Activated naive CD8-positive, alpha-beta T cell treated with anti-CD3 and anti-CD28 coated beads, Interleukin-2, amount 50 U/mL, for 16 hours (primary cell): Measurements from ENCODE around the gene VIT.
"Not testable (repeated sequence)": the region's sequence is repeated elsewhere in the genome, so short reads cannot be mapped to it uniquely, and the experiment has no call there.

Experiments used
- DNase-seq: peaks from one replicate; pipeline ENCODE4 v3.0.0-alpha.2; 2020; ENCODE audit warnings: low read depth, low spot score

The VIT gene

GRCh38 chr2:36677996-36678605 lies 18.4 kb upstream of the VIT start:
- DNase-seq: no peak

DNA sequence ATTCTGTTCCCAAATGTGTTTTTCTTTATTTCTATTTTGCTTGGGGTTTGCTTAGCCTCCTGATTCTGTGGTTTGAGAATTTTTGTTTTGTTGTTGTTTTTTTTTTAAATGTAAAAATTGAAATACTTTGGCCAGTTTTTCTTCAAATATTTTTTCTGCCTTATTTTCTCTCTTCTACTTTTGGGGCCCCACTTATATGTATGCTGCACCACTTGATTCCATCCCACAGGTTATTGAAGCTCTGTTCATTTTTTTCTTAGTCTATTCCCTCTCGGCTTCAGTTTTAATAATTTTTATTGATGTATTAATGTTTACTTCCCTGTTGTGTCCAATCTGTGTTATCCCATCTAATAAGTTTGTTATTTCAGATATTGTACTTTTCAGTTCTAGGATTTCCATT lies 17.7 kb upstream of the VIT start:
- DNase-seq: no peak

- no peak for DNase-seq
These were observed 16.5 kb upstream of the VIT start for GRCh38 chr2:36680012-36680411.

- DNase-seq: no peak
These were observed 13.9 kb upstream of the VIT start for GRCh38 chr2:36682562-36682961.

- no peak for DNase-seq
These were observed 13.5 kb upstream of the VIT start for GRCh38 chr2:36683002-36683401.

DNA sequence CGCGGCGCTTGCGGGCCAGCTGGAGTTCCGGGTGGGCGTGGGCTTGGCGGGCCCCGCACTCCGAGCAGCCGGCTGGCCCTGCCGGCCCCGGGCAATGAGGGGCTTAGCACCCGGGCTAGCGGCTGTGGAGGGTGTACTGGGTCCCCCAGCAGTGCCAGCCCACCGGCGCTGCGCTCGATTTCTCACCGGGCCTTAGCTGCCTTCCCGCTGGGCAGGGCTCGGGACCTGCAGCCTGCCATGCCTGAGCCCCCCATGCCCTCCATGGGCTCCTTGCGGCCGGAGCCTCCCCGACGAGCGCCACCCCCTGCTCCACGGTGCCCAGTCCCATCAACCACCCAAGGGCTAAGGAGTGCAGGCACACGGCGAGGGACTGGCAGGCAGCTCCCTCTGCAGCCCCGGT lies 8.2 kb upstream of the VIT start:
- not testable (repeated sequence) for DNase-seq

- DNase-seq: not testable (repeated sequence)
These were observed 7.5 kb upstream of the VIT start for GRCh38 chr2:36689013-36689412.

GRCh38 chr2:36692121-36692520 lies 4.4 kb upstream of the VIT start:
- no peak for DNase-seq

- no peak for DNase-seq
These were observed 2.7 kb upstream of the VIT start for GRCh38 chr2:36693825-36694224.

- DNase-seq: no peak
These were observed 626 bp upstream of the VIT start for GRCh38 chr2:36695746-36696415.

DNA sequence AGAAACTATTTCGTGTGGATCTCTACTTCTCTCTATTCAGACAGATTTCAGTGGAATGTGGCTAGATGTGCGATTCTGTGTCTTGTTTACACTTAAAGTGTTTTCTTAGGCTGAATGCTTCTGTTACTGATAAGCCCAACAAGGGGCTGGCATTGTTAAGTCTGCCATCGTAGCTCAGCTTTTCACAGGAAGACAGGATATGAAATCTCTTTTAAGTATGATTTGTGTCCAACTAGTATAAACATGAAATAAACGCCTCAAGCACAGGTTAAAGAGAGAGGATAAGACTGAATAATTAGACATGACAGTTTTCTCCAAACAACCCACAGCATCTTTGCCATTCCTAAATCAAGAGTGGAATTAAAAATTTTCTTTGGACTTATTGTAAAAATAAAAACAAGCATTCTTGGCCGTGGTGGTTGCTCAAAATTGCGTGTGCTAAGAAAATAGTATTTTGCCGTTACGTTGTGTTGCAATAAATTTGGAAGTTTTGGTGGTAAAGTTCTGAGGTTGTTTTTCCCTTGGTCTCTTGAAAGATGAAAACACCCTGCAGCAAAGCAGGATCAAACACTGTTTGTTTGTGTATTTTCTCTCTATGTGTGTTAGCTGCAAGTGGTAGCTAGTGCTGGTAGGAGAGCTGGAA lies 1.0 kb downstream of the VIT start:
- no peak for DNase-seq

DNA sequence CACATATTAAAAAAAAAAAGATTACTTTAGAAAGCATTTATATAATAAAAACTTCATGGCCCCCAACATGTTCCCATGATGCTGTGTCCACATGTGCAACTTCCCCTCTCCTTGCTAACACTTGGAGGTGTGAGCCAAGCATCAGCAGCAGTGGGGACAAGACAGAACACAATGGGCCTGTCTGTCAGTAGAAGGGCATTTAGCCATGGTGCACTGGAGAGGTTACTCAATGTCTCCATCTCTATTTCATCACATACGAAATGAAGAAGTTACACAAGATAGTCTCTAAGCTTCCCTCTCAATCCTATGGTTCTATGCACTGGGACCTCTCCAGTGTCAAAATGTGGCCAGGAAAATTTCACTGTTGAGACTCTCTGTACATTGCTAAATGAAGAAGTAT lies 2.5 kb downstream of the VIT start:
- no peak for DNase-seq

DNA sequence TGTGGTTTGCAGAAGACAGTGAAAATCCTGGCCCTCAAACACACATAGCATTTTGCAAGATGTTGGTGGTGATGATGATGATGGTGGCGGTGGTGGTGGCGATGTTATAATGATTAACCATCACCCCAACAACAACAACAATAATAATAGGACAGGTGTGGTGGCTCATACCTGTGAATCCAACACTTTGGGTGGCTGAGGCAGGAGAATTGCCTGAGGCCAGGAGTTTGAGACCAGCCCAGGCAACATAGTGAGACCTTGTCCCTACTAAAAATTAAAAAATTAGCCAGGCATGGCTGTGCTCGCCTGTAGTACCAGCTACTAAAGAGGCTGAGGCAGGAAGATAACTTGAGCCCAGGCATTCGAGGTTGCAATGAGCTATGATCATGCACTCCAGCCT lies 3.8 kb downstream of the VIT start:
- no peak for DNase-seq

DNA sequence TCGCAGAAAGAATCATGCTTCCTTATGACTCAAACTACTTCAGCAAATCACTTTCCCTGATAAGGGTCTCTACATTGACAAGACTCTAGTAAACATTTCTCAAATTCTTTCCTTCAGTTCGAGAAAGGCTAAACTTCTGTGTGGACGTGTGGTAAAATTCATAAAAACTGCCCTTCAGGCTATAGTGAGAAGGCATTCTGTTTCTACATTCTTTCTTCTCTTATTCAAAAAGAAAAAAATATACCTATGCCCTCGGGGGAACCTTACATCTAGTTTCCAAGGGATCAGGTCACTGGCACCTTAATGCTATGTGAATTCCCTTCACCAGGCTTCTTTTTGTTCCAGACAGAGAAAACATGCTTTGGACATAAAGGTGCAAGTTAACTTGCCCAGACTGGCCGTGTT lies 4.9 kb downstream of the VIT start:
- no peak for DNase-seq

- DNase-seq: no peak
These were observed 5.4 kb downstream of the VIT start for GRCh38 chr2:36701918-36702317.

DNA sequence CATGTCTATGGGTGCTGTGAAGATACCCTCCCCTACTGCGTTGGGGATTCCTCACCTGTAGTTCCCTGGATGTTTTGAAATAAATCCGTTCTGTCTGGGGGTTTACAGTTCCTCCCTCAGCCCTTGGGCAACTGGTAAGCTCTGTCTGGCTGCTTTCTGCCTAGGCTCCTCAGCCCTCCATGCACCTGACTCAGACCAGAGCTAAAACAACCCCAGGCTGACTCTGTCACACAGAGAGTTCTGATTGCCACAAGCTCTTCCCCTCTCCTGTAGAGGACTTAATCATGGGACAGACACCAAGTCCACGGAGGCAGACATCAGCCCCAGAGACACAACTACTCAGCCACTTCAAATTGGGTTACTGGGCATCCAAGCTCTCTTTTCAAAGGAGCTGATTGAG lies 6.3 kb downstream of the VIT start:
- DNase-seq: no peak

DNA sequence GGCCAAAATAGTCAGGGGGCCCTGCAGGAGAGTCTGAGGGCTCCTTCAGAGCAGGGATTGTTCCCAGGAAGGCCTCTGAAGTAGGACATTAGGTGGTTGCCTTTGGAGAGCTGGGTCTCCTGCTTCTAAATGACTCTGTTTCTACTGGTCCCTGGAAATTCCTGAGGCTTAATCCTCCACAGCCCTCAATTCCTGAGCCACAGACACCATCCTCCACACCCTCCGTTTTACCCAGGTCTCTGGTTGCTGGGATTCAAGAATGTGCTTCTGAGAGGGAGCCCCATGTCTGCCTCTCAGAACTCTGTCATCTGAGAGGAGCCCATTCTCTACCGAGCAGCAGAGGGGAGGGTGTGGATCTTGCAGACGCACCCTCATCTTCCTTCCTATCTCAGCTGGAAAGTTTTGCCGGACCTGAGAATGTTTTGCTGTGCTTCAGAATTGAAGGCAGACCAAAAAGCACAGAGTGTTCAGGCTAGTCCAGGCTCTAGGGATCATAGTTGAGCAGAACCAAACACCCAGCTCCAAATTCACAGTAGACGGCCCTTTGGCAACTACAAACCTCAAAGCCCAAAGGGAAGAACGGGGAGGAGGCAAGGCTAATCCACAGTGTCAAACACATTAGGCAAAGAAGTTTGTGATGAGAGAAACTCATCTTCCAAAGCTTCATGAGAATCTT lies 8.1 kb downstream of the VIT start:
- no peak for DNase-seq

DNA sequence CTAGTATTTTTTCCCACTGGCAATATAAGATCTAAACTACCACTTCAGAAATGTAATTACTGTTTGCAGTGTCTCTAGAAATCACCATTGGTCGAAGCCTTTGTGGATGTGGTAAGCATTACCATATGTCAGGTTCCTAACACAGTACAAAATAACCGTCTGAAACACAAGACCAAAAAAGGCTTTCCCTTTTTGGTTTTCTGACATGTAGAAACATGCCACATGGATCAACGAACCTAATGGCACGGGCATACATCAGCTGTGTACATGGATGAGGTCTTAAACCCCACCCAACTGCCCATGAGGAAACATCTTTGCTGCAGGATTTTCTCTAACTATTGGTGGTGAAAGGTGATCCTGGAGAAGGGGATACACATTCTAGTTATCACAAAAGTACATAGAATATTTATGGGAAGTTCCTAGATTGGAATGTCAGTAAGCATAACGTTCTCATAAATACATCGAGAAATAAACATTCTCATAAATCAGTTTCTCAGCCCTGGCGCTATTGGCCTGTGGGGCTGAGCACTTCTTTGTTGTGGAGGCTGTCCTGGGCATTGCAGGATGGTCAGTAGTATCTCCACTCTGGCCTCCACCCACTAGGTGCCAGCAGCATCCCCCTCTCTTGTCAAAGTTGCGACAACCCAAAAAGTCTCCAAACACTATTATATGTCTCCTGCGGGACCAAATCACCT lies 9.0 kb downstream of the VIT start:
- no peak for DNase-seq

DNA sequence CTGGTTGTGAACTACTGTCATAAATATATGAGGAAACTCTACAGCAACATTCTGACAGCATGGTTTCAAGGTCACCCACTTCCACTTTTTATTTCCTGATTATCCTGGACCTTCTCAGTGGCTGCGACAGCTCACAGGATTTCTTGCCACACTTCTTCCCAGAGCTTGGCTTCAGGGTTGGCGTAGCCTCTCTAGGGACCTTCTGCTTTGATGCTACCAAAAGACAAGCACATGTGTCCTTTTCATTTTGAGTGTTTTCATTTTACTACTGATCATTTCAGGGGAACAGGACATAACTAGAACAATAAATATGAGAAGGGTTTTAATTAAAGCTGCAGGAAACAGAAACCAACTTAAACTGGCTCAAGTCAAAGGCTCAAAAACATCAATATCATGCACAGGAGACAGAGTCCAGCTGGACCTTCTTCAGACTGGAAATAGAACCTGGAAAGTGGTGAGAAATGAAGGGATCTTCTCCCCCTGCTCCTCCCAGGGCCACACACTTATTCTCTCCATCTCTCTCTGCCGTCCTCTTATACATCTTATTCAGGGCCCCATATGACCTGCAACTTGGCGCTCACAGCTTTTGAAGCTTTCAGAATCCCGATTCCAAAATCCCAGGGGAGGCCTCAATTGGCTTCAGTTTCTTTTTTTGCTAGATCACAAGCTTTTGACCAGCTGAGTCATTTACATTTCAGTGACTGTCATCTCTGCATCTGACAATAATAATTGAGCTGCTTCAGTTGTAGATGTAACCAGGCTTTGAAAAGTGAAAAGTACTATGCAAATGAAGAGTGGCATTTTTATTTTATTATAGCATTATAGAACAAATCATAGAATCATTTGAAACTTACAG lies 9.7 kb downstream of the VIT start:
- no peak for DNase-seq

DNA sequence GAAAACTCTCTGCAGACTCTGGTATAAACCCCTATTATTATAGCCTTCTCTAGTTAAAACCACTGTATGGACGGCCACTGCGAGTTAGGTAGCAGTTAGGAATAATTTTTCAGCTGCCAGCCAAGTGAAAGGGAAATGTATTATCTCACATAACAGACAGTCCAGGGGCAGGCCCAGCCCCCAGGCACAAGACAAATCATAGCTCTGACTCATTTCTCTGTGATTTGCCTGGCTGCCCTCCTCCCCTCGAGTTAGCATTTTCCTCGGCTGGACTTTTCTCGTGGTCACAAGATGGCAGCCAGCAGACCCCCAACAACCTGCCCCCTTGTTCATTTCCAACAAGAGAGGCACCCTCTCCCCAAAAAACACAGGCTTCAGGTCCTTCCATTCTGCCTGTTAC lies 10.5 kb downstream of the VIT start:
- DNase-seq: no peak

- DNase-seq: no peak
These were observed 11.7 kb downstream of the VIT start for GRCh38 chr2:36708041-36708741.
